GM23248 (cell line): ENCODE results near the gene GPR52. TPM values are rescaled to one million over a fixed set of nuclear protein-coding genes. Genes with fewer than 3 reads are reported as not detected.

ENCODE experiments used
- DNase-seq: peaks from one replicate; pipeline ENCODE4 v3.0.0-alpha.2; 2015
- H2AFZ ChIP-seq: fragments of 200-600 bp; sonication (generic); 2 replicates; pipeline ENCODE4 v1.6.1; 2016; ENCODE audit warnings: antibody characterized with exemption
- H3F3A ChIP-seq: fragments of 200-600 bp; sonication (generic); 2 replicates; pipeline ENCODE4 v1.6.1; 2016; ENCODE audit warnings: mild to moderate bottlenecking, antibody characterized with exemption, mixed run types; ENCODE audit not compliant: insufficient read depth
- H3K27ac ChIP-seq: fragments of 200-600 bp; sonication (generic); 2 replicates; pipeline ENCODE4 v1.5.1; 2016; ENCODE audit warnings: mild to moderate bottlenecking
- H3K27me3 ChIP-seq: fragments of 200-600 bp; sonication (generic); replicated peaks from 2 replicates; pipeline ENCODE4 v1.6.1; 2016; ENCODE audit warnings: mild to moderate bottlenecking; ENCODE audit not compliant: insufficient read depth
- H3K36me3 ChIP-seq: fragments of 200-600 bp; sonication (generic); 2 replicates; pipeline ENCODE4 v1.6.1; 2016; ENCODE audit warnings: low read depth, mild to moderate bottlenecking
- H3K4me1 ChIP-seq: fragments of 200-600 bp; sonication (generic); 2 replicates; pipeline ENCODE4 v1.6.1; 2016; ENCODE audit warnings: mild to moderate bottlenecking; ENCODE audit not compliant: insufficient read depth
- H3K4me2 ChIP-seq: fragments of 200-600 bp; sonication (generic); one replicate; pipeline ENCODE4 v1.6.1; 2016; ENCODE audit warnings: mild to moderate bottlenecking; ENCODE audit not compliant: unreplicated experiment
- H3K4me3 ChIP-seq: fragments of 200-600 bp; sonication (generic); 2 replicates; pipeline ENCODE4 v1.5.1; 2016; ENCODE audit warnings: mild to moderate bottlenecking
- H3K79me2 ChIP-seq: fragments of 200-600 bp; sonication (generic); 2 replicates; pipeline ENCODE4 v1.6.1; 2016; ENCODE audit warnings: mild to moderate bottlenecking; ENCODE audit not compliant: insufficient read depth
- H3K9ac ChIP-seq: fragments of 200-600 bp; sonication (generic); 2 replicates; pipeline ENCODE4 v1.6.1; 2016; ENCODE audit warnings: mild to moderate bottlenecking
- H3K9me2 ChIP-seq: fragments of 200-600 bp; sonication (generic); 2 replicates; pipeline ENCODE4 v1.6.1; 2016; ENCODE audit warnings: mixed run types, mild to moderate bottlenecking, moderate library complexity; ENCODE audit not compliant: insufficient read depth
- H3K9me3 ChIP-seq: fragments of 200-600 bp; sonication (generic); one replicate; pipeline ENCODE4 v1.6.1; 2017; ENCODE audit warnings: low read depth
- H4K20me1 ChIP-seq: fragments of 200-600 bp; sonication (generic); 2 replicates; pipeline ENCODE4 v1.6.0; 2016; ENCODE audit not compliant: insufficient read depth
- EZH2 ChIP-seq: fragments of 200-600 bp; sonication (generic); IDR thresholded peaks from 2 replicates; pipeline ENCODE4 v1.6.1; 2018; ENCODE audit warnings: antibody characterized with exemption, mild to moderate bottlenecking; ENCODE audit not compliant: insufficient read depth, poor library complexity, severe bottlenecking
- EZH2phosphoT487 ChIP-seq: fragments of 200-600 bp; sonication (generic); IDR thresholded peaks from 2 replicates; pipeline ENCODE4 v1.6.1; 2018; ENCODE audit warnings: antibody characterized with exemption, moderate library complexity, mild to moderate bottlenecking, low read depth; ENCODE audit not compliant: insufficient read depth
- WGBS, 2 experiments: methylation state at CpG; one replicate each; pipeline ENCODE4 v1.1.6; 2015 to 2017; ENCODE audit warnings: low lambda C conversion rate in 2 of 2, low coverage in 1 of 2; ENCODE audit errors: missing lambda C conversion rate in 2 of 2; 5-methylcytosine and 5-hydroxymethylcytosine counted together
- in situ Hi-C: fragments of 300-500 bp; cut with MboI; formaldehyde crosslinking; loops from 2 replicates; pipeline ENCODE4 v1.15.0; 2020
- polyA plus RNA-seq: library from polyadenylated mRNA; unstranded; fragments of >200 nt; fragmentation: Nextera tagmentation; extraction: Ambion mirVana; gene quantifications from 2 replicates; pipeline ENCODE4 v1.2.1, GENCODE V29; 2016
- total RNA-seq: library from RNA; depleted of rRNA; stranded (reverse); fragments of >200 nt; shearing (Covaris generic); gene quantifications from 2 replicates; pipeline ENCODE4 v1.2.3, GENCODE V29; 2014; rRNA removed

GPR52 gene
- total RNA-seq (not detected in 2 replicates), polyA plus RNA-seq (not detected in 2 replicates)

- H3K4me1 ChIP-seq: no peaks in the 10 kb centered on the region
- H3K4me3 ChIP-seq: no peak within 1 kb of the TSS
- in situ Hi-C loops: no loop called here
- H3K36me3 ChIP-seq: no peaks in the 10 kb centered on the region
- no peaks in the 10 kb centered on the region for H3K27me3 ChIP-seq
- no peak within 1 kb of the TSS for H3K27ac ChIP-seq
- H3K4me2 ChIP-seq: no peak within 1 kb of the TSS
- WGBS, 2 experiments: 83 to 92% methylated on average over 10 to 11 of the region's 11 CpGs
- no peaks in the 10 kb centered on the region for H3K9me2 ChIP-seq
- no peaks in the 10 kb centered on the region for H4K20me1 ChIP-seq
- no peaks in the 10 kb centered on the region for H3K9me3 ChIP-seq
- no peak for TF ChIP-seq EZH2
- TF ChIP-seq EZH2phosphoT487: no peak
- H3K9ac ChIP-seq: no peak within 1 kb of the TSS
- DNase-seq: no peak
- H2AFZ ChIP-seq: no peak within 1 kb of the TSS
- no peaks in the 10 kb centered on the region for H3F3A ChIP-seq
- no peaks in the 10 kb centered on the region for H3K79me2 ChIP-seq
Observed at GRCh38 chr1:174447866-174448530, at the start of gene GPR52. GPR52 (plus strand) TSS chr1:174447964; CDS start chr1:174448112, 148 bp downstream.

- Histone ChIP-seq H3K36me3 (no peaks in the 10 kb centered on the region), H3K9ac (no peak overlapping the region), H3K9me3 (no peaks in the 10 kb centered on the region), H3K4me1 (no peaks in the 10 kb centered on the region), H3K4me3 (no peak overlapping the region), H3K4me2 (no peak overlapping the region), H3F3A (no peaks in the 10 kb centered on the region), H3K9me2 (no peaks in the 10 kb centered on the region), H4K20me1 (no peaks in the 10 kb centered on the region), H3K27ac (no peak overlapping the region), H2AFZ (no peak overlapping the region), H3K27me3 (no peaks in the 10 kb centered on the region), H3K79me2 (no peaks in the 10 kb centered on the region)
- in situ Hi-C loops: no loop called here
- no peak for DNase-seq
- WGBS, 2 experiments: 86 to 91% methylated on average over 4 of the region's 4 CpGs
- no peak for TF ChIP-seq EZH2phosphoT487
- TF ChIP-seq EZH2: no peak
Observed at GRCh38 chr1:174398246-174398645, 49.5 kb upstream of the GPR52 start.

DNA sequence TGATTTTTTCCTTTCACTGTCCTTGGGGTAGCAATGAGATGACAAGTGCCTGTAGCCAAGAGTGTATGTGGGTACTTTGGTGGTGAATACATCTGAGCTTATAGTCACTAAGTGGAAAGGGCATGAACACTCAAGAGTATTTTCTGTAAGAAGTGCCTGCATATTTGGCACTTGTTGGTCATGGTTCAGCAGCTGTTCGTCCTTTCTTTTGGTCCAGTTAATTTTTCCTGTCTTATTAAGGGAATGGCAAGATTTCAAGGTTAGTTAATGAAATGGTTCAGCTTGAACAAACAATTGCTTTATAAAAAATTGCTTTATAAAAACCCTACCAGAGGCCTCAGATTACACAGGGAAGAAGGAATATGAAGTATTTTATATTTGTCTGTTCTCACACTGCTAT, 48.6 kb upstream of the GPR52 start:
- 88 to 90% methylated on average over 1 of the region's 1 CpG for WGBS, 2 experiments
- no peak overlapping the region for H2AFZ ChIP-seq
- no peaks in the 10 kb centered on the region; the same call in 1 of the 2 replicates for H3K9me2 ChIP-seq
- no peaks in the 10 kb centered on the region for H3F3A ChIP-seq
- TF ChIP-seq EZH2phosphoT487 (no peak), EZH2 (no peak)
- H3K79me2 ChIP-seq: no peaks in the 10 kb centered on the region
- H3K4me2 ChIP-seq: no peak overlapping the region
- H3K9me3 ChIP-seq: no peaks in the 10 kb centered on the region
- no peak overlapping the region for H3K27ac ChIP-seq
- in situ Hi-C loops: no loop called here
- no peaks in the 10 kb centered on the region for H3K4me1 ChIP-seq
- no peak overlapping the region for H3K9ac ChIP-seq
- no peak overlapping the region for H3K4me3 ChIP-seq
- H3K36me3 ChIP-seq: no peaks in the 10 kb centered on the region
- no peaks in the 10 kb centered on the region for H4K20me1 ChIP-seq
- H3K27me3 ChIP-seq: no peaks in the 10 kb centered on the region
- no peak for DNase-seq

DNA sequence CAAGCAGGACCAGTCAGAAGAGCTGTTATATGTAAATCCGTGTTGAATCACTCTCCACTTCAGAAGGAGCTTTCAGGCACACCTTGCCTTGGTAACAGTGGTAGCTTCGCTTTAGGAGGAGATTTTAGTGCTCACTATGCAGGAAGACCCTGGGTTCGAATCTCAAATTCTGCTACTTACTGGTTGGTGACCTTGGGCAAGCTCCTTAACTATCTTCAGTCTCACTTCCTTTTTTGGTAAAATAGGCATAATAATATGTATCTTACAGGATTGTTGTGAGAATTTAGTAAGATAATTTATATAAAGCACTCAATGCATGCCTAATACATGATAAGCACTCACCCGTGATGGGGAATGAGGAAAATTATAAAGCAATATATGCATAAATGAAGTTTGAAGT, 46.7 kb upstream of the GPR52 start:
- Histone ChIP-seq H2AFZ (no peak overlapping the region), H3K4me2 (no peak overlapping the region), H3K4me1 (no peaks in the 10 kb centered on the region), H3K79me2 (no peaks in the 10 kb centered on the region), H3K27ac (no peak overlapping the region), H3K36me3 (no peaks in the 10 kb centered on the region), H3K9ac (no peak overlapping the region), H3F3A (no peaks in the 10 kb centered on the region), H4K20me1 (no peaks in the 10 kb centered on the region), H3K9me2 (no peaks in the 10 kb centered on the region; the same call in 1 of the 2 replicates), H3K4me3 (no peak overlapping the region), H3K27me3 (no peaks in the 10 kb centered on the region), H3K9me3 (no peaks in the 10 kb centered on the region)
- in situ Hi-C loops: no loop called here
- TF ChIP-seq EZH2: no peak
- no peak for TF ChIP-seq EZH2phosphoT487
- no peak for DNase-seq
- 96% methylated on average over 4 of the region's 4 CpGs for WGBS, 2 experiments

GRCh38 chr1:174405219-174405618, 42.5 kb upstream of the GPR52 start:
- Histone ChIP-seq H3K9me2 (no peaks in the 10 kb centered on the region; the same call in 1 of the 2 replicates), H3K79me2 (no peaks in the 10 kb centered on the region), H3F3A (no peaks in the 10 kb centered on the region), H3K27me3 (no peaks in the 10 kb centered on the region), H3K9ac (no peak overlapping the region), H2AFZ (no peak overlapping the region), H3K27ac (no peak overlapping the region), H4K20me1 (no peaks in the 10 kb centered on the region), H3K36me3 (no peaks in the 10 kb centered on the region), H3K4me1 (no peaks in the 10 kb centered on the region), H3K4me3 (no peak overlapping the region), H3K9me3 (no peaks in the 10 kb centered on the region), H3K4me2 (no peak overlapping the region)
- DNase-seq: no peak
- no peak for TF ChIP-seq EZH2phosphoT487
- no peak for TF ChIP-seq EZH2
- 97 to 100% methylated on average over 1 of the region's 1 CpG for WGBS, 2 experiments
- in situ Hi-C loops: no loop called here
